ENCODE data around the gene B4GALT2. TPM values are rescaled to one million over a fixed set of nuclear protein-coding genes. Genes with fewer than 3 reads are reported as not detected.

The B4GALT2 gene
- total RNA-seq: 63.1 and 89.3 TPM in 2 replicates

GRCh38 chr1:43978551-43979260 is at the start of gene B4GALT2:
B4GALT2 (plus strand) TSS chr1:43979210; CDS start chr1:43981161, 1,951 bp downstream.

GRCh38 chr1:43933386-43934100 is 45.5 kb upstream of the B4GALT2 start, which contains the start of gene ARTN:
ARTN (plus strand) TSS chr1:43933801; CDS start chr1:43935657, 1,856 bp downstream.

GRCh38 chr1:43946236-43947060 is 32.6 kb upstream of the B4GALT2 start, which contains the start of gene IPO13:
IPO13 (plus strand) TSS chr1:43946950; CDS start chr1:43947601, 651 bp downstream.

GRCh38 chr1:43969746-43970466 is 9.1 kb upstream of the B4GALT2 start, which contains the start of gene DPH2:
DPH2 (plus strand) TSS chr1:43970010; CDS start chr1:43970176, 166 bp downstream.

GRCh38 chr1:43974443-43975248 is 4.4 kb upstream of the B4GALT2 start, which contains the start of gene ATP6V0B:
ATP6V0B (plus strand) TSS chr1:43974960; CDS start chr1:43975041, 81 bp downstream.

GRCh38 chr1:43991476-43992231 is 12.6 kb downstream of the B4GALT2 start, which contains the start of gene CCDC24:
CCDC24 (plus strand) TSS chr1:43991599; CDS start chr1:43991879, 280 bp downstream.

GRCh38 chr1:44031252-44032169 is 52.5 kb downstream of the B4GALT2 start, which contains the start of gene SLC6A9:
SLC6A9 (minus strand) TSS chr1:44031462; CDS start chr1:44024277, 7,185 bp downstream.

Other genes starting within 250 kb of the B4GALT2 start
- gene ARTN, start 45.4 kb upstream of the B4GALT2 start, total RNA-seq: 0.14 and 0.18 TPM in 2 replicates
- gene IPO13, start 32.3 kb upstream of the B4GALT2 start, total RNA-seq: 13.4 and 17.5 TPM in 2 replicates
- gene DPH2, start 9.2 kb upstream of the B4GALT2 start, total RNA-seq: 10.0 and 12.0 TPM in 2 replicates
- gene ATP6V0B, start 4.2 kb upstream of the B4GALT2 start, total RNA-seq: 103 and 140 TPM in 2 replicates
- 2.8 and 4.1 TPM in 2 replicates for gene CCDC24, start 12.4 kb downstream of the B4GALT2 start, total RNA-seq
- 5.2 and 11.4 TPM in 2 replicates for gene SLC6A9, start 52.3 kb downstream of the B4GALT2 start, total RNA-seq
- under 0.01 and 0.09 TPM in 2 replicates for gene KLF17, start 139.6 kb downstream of the B4GALT2 start, total RNA-seq
- gene KLF18, start 162.4 kb downstream of the B4GALT2 start, total RNA-seq: not detected in 2 replicates
- 17.4 and 23.7 TPM in 2 replicates for gene DMAP1, start 234.3 kb downstream of the B4GALT2 start, total RNA-seq